HG03064 (cell line): ENCODE results near the gene PTAFR.
A peak's percentile ranks its signal among the peaks of the same experiment; 100 is the strongest.

ENCODE experiments used
- ATAC-seq: cut with Tn5 transposase; IDR thresholded peaks from one replicate; pipeline ENCODE4 v1.9.1; 2021; ENCODE audit warnings: low read depth; ENCODE audit not compliant: unreplicated experiment

The PTAFR gene, protein sequence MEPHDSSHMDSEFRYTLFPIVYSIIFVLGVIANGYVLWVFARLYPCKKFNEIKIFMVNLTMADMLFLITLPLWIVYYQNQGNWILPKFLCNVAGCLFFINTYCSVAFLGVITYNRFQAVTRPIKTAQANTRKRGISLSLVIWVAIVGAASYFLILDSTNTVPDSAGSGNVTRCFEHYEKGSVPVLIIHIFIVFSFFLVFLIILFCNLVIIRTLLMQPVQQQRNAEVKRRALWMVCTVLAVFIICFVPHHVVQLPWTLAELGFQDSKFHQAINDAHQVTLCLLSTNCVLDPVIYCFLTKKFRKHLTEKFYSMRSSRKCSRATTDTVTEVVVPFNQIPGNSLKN

DNA sequence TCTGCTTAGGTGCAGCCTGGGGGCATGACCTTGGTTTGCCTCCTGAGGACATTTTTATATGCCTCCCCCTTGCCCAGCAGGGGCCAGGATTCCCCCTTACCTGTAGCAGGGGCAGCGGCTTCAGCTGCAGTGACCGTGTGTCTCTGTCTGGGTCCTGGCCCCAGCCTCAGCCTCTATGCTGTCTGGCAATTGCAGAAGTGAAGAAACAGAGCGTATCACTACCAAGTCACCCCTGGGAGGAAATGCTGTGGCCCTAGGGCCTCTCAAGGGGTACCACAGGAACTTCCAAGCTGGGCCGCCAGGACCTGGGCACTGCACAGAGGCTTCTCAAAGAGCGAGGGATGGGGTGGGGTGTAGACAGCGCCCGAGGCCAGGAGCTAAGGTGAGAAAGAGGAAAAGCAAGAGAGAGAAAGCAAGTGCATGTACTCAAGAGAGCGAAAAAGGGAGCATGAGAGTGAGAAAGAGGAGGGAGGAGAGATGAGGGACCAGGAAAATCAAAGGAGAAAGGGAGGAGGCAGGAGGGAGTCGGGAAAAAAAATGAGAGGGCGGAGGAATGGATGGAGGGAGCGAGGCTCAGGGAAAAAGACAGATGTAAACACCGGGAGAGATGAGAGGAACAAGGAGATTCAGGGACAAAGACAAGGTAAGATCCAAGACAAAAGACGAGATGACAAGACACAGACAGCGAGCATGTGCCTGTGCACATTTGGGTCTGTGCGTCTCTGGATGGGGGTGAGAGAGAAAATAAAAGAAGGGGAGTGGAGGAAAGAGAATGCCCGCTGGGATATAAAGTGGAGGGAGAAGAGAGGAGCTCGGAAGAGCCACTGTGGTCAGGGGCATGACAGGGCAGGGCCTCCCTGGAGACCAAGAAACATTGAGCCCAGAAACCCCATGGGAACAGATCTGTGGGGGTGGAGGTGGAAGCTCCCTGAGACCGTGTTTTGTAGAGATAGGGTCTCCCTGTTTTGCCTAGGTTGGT, at the start of gene PTAFR:
PTAFR (minus strand) TSS at position 199 of the 979 bp plus-strand sequence. CDS start 25,669 bp downstream, outside the sequence.
- ATAC-seq: no peak

DNA sequence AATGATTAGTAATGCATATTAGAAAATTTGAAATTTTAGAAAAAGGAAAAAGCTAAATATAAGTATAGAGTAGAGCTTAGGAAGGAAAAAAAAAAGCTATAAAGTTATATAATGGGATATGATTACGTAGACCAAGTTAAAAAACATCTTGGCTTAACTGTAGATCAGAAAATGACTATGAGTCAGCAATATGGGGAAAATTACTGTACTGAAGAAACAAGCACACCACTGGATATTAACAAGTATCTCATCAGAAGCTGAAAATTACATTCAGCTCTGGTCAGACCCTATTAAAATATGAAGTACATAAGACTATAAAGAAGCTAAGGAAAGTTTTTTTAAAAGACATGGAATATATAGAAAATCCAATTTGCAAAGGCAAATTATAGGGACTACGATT, 36.8 kb upstream of the PTAFR start:
- no peak for ATAC-seq

DNA sequence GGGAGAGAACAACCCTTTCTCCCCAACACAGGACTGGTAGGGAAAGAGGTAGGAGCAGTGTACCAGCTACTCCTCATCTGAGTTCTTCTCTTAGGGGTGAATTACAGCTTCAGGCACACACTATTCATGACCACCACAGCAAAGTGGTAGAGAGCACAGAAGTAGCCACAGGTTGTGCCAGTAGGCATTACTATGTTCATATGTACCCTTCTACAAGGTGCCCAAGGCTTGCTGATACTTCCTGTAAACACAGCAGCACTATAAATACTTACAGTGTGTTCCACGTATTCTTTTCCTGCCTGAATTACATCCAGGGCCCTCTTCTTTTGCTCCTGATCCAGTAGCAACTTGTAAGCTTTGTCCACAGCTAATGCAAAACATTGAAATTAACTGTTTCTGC, 33.2 kb upstream of the PTAFR start:
- no peak for ATAC-seq

DNA sequence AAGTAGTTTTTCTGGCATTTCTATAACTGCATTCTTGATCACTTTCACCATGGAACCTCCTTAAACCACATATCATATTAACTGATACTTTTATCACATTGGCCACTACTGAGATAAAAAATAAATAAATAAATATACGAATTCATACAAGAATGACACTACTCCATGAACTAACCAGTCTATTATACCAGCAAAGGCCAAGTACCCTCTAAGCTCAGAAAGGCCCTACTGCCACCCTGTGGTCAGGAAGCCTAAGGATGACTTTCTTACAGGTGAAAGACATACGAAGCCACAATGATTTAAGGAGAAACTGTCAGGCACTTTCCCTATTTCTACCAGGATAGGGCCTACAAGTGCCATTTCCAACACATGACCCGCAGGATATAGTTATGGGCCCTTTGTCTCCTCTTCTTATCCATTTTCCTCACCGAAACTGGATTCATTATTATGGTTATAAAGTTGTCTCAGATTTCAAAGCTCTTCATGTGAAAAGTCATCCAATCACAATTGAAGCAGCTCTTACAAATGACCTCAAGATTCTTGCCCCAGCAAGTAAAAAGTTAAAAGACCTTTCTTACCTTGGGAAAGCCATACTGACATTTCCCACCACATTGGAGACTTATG, 32.4 kb upstream of the PTAFR start:
- no peak for ATAC-seq

DNA sequence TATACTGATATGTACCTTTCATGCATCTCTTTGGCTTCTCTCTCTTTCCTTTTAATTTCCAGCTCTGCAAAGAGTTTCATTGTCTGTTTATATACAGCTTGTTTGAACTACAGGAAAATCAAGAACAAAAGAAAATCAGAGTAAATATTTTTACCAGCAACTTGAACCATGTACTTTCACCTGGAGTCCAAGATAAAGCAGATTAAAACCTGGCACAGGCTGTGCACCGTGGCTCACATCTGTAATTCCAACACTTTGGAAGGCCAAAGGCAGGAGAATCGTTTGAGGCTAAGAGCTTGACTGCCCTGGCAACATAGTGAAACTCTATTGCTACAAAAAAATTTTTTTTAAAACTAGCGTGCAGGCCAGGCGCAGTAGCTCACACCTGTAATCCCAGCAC, 28.8 kb upstream of the PTAFR start:
- ATAC-seq: no peak

DNA sequence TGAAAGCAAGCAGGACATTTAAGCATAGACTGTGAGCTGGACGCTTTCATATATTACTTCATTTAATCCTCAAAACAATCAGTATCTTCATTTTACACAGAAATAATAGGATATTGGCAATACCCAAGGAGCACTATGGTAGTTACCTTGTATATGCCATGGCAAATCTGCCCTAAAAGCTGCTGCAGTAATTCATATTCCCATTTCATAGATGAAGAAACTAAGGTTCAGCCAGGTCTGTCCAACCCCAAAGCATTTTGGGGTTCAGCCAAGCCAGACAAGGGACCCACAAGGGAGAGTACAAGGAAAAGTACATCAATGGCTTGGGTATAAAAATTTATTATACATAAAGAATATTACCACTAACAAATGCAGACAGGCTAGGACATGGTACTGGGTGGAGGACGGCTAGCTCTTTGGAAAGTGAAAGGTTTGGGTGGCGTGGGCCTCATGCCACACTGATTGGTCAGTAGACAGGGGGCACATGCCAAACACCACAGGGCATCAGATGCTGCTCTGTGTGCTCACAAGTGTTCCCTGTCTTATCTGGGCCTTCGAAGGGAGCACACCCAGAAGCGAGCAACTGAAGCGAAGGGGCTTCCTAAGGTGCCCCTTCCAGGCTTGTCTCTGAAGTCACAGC, 23.9 kb upstream of the PTAFR start:
- no peak for ATAC-seq

DNA sequence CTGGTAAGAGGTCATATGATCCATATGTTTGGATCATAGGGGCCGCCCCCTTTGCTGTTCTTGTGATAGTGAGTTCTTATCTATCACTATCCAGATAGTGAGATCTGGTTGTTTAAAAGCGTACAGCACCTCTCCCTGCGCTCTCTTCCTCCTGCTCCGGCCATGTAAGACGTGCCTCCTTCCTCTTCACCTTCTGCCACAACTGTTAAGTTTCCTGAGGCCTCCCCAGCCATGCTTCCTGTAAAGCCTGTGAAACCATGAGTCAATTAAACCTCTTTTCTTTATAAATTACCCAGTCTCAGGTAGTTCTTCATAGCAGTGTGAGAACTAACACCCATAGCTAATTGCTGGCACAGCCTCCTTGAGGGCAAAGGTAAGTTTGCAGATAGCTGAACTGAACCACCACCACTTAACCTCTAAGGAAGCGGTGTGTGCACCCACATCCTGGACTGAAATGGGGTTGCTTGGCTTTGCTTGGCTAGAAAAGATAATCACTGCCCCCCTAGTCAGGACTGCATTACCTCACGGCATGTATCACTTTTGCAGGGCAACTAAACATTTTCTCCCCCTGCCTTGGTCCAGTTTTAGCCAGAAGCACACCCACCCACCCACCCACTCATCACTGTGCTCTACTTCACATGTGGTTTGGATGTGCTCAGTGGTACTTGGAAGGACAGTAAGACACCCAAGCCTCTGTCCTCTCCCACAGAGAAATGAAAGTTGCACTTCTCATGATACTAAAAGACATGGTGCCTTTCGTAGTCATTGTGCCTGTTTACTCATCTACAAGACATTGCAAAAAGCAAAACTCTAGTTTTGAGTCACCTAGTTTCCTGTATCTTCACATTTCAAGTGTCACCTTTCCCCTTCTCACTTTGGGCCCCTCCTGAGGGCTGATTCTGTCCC, 23.1 kb upstream of the PTAFR start:
- peak; percentile 67 for ATAC-seq

DNA sequence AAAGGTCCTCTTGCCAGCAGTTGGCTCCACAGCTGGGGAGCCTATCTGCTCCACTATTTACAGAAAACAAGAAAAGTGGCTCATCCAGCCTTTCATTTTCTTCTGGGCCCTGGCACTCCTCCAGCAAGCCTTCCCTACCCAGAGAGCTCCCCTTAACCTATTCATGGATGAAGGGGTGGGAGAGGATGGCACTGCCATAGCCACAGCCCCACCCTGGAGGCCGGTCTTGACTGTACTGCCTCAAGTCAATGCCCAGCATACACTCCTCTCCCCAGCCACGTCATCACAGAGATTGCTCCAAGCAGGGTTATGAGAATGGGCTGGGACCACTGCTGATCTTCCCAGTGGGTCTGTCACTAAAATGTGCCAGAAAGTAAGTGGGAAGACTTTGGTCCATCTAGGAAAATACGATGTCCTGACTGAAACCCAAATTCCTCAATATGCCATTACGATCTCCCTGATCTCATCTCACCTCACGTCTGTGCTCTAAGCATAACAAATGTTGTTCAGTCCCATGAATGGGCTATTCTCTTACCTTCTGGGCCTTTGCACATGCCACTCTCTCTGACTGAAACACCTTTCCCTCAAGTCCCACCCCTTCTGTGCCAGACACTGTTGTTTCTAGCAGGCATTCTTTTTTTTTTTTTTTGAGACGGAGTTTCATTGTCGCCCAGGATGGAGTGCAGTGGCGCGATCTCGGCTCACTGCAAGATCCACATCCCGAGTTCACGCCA, 21.4 kb upstream of the PTAFR start:
- no peak for ATAC-seq

DNA sequence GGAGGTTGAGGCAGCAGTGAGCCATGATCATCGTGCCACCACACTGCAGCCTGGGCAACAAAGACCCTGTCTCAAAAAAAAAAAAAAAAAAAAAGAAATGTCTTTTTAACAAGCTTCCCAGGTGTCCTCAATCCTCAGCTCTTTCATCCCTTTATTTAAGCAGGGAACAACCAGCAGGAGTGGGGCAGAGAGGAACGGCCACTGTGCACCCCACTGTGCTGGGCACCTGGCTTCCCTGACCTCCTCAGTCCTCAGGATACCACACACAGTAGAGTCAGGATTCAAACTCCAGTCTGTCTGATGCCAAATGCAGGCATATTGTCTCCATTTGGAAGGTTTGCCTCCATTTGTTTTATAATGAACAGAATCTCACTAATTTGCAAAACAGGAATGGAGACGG, 19.8 kb upstream of the PTAFR start:
- ATAC-seq: no peak

DNA sequence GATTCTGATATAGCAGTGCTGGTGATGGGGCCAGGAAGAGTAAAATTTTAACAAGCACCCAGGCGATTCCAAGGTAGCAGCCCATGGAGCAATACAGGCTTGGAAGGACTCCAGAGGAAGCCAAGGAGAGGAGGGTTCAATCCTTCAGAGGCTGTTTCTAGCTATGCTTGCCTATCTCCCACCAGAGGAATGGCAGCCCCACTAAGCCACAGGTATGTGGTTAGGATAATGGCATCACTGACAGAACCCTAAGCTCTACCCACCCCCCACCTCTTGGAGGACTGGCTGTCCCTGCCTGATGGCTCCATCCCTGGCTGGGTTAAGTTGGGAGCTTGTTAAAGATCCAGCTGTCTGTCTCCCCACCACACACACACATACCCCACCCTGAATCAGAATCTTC, 19.3 kb upstream of the PTAFR start:
- no peak for ATAC-seq

DNA sequence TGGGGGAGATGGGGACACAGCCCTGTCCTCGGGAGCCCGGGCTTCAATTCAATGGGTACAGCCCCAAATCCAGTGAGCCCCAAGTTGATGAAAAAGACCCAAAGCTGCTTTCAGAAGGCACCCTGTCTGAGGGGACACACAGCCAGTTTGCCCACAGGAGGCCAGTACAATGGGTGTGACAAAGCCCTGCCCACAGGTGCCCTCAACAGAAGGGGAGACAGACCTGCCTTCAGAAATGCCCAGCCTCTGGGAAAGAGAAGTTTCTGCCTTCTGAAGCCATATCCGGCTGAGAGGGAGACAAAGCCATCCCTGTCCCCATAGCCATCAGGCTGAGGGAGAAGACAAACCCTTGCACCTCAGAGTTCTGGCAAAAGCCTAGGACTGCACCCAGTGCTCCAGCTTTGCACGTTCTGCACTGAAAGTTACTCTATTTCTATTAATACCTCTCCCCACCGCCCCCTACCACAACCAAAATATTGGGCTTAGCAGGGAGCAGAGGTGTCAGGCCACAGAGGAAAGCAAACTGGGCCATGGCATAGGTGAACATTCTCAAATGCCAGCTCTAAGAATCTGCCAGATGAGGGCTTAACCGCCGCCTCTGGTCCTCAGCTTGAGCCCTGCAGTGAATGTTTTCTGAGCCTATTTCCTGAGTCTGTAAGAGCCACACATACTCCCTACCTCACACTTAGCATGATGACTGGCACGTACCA, 18.0 kb upstream of the PTAFR start:
- no peak for ATAC-seq

DNA sequence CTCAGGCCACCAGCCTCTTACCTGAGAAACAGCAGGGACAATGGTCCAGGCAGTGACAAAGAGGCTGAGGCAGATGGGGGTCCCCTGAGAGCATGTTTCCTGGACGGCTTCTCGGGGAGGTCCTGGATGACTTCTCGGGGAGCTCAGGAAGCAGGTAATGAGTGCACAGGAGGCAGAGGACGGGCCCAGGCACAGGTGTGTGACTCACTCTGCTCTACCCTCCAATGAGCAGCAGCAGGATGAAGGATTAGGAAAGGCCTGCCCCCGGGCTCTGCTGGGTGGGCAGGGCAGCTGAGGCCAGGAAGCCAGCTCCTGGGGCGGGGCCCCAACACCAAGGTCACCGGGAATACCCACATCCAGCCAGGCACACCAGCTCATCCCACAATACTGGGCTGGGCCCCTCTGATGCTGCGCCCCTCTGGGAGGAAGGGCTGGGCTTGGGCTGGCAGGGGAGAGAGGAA, 17.2 kb upstream of the PTAFR start:
- no peak for ATAC-seq

DNA sequence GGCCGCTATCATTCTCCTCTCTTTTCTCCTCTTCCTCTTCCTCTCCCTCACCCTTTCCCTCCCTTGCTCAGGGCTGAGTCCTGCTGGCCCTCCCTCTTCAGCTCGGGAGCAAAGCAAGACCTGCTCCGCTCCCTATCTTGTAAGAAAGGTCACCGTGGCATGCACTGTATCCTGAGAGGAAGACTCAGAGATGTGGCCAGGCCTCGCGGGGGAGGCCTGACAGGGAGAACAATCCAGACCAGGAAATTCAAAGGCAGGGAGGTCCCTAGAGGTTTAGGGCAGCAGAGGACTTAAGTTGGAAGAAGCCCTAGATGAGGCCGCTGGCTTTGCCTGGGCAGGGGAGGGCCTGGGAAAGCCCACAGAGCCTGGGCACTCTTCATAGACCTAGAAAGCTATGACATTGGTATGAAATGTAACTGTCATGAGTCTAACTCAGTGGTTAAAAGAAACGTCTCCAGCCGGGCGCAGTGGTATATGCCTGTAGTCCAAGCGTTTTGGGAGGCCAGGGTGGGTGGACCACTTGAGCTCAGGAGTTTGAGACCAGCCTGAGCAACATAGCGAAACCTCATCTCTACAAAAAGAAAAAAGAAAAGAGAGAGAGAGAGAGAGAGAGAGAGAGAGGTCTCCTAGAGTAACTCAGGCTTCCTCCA, 14.6 kb upstream of the PTAFR start:
- ATAC-seq: no peak

DNA sequence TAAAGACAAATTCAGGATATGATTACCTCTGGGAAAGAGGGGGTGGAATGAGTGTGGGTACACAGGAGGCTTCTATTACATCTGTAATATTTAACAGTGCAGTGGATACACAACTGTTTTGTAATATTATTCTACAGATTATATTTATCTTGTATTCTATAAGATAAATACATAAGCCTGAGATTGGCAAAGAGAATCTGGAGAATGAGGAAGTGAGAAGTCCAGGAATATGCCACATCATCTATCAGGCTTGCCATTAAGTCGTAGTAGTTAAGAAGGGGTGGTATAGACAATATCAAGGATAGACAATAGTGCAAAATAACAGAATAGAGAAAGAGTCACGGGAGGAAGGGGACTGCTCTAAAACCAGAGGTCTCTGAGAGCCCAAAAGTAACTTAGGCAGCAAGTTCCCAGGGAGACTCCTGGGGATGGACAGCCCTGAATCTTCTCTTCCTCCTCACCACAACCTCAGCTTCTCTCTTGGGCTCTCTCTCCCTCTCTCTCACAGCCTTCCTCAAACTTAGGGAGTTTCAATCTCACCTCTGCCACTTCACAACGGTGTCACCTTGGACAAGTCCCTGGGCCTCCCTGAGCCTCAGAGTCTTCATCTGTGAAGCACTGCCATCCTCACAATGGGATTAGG, 14.0 kb upstream of the PTAFR start:
- ATAC-seq: no peak

DNA sequence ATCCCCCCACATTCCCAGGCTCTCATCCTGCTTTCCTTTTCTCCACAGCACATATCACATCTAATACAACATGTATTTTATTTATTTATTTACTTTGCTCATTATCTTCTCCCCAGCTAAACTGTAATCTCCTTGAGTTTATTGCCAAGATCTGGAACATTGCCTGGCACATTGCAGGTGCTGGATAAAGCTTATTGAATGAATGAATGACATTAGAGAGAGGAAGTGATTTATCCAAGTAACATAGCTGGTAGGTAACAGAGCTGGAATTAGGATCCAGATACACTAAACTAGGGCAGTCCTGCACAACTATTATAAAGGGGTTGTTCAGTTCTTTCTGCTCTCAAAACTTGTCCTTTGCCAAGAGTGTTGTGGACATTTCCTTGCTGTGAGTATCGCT, 8.6 kb upstream of the PTAFR start:
- ATAC-seq: no peak

DNA sequence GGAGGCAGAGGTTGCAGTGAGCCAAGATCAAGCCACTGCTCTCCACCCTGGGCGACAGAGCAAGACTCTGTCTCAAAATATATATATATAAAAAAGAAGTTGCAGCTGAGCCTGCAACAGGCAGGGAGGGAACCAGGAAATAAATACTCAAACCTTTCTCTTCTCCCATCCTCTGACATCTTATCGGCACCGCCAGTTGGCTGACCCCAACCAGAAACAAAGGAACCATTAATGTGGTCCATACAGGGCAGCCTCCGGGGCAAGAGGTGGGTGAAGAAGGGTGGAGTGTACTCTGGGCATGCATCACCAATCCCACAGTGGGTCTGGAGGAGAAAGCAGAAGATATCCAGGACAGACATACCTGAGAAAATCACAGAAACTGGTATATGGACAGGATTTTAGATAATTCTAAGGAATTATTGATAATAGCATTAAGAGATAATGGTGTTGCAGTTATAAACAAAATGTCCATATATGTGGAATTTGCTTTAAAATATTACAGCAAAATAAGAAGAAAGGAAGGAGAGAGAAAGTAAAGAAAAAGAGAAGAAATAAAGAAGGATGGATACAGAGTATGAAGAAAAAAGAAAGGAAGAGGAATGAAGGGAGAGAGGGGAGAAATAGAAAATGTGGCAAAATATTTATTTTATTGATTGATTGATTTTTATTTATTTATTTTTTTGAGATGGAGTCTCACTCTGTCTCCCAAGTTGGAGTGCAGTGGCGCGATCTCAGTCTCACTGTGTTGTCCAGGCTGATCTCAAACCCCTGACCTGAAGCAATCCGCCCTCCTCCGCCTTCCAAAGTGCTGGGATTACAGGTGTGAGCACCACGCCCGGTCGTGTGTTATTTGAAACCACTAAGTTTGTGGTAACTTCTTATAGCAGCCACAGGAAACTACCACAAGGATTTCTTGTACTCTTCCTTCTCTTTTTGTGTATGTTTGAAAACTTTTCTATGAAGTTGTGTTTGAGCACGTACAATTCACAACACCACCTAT, 4.1 kb upstream of the PTAFR start:
- ATAC-seq: no peak
